Measurements from ENCODE around the gene SLC39A5. TPM values are rescaled to one million over a fixed set of nuclear protein-coding genes. Genes with fewer than 3 reads are reported as not detected.

SLC39A5 gene
- total and polyA plus RNA-seq, 4 donors = 125 to 195 (median 142) TPM

GRCh38 chr12:56260380-56260779 lies 30.5 kb downstream of the SLC39A5 start:
- Histone ChIP-seq H3K27ac (ENCODE audit: low read depth in 1 of 2, low read length in 2 of 2) (no peak overlapping the region), H3K4me1 (ENCODE audit: control insufficient read depth in 4 of 4, insufficient read depth in 4 of 4, low read length in 3 of 4) (peaks cover 1 to 20% (median 15%) of the 10 kb centered on the region in 4 donors), H3K9ac (ENCODE audit: low read depth in 1 of 2, low read length in 2 of 2) (no peak overlapping the region), H3K9me3 (ENCODE audit: control insufficient read depth in 4 of 4, low read length in 3 of 4) (no peaks in the 10 kb centered on the region), H3K36me3 (ENCODE audit: control insufficient read depth in 4 of 4, insufficient read depth in 3 of 4, low read depth in 1 of 4, low read length in 3 of 4) (peaks cover 0 to 4% (median 2%) of the 10 kb centered on the region in 4 donors), H3K4me3 (ENCODE audit: low read depth in 1 of 3, low read length in 3 of 3) (no peak overlapping the region), H3K27me3 (ENCODE audit: control insufficient read depth in 4 of 4, insufficient read depth in 4 of 4, low read length in 3 of 4) (no peaks in the 10 kb centered on the region)
- WGBS = 95% methylated on average over 8 of the region's 8 CpGs
- TF ChIP-seq TAF1 (conservative IDR thresholded peaks at IDR 0.05) (no peak), ZBTB33 (IDR thresholded peaks at IDR 0.05) (no peak), HNF4A (conservative IDR thresholded peaks at IDR 0.05) (no peak), NR2F2 (IDR thresholded peaks at IDR 0.05) (no peak), CTCF (IDR thresholded peaks at IDR 0.05; ENCODE audit: low read depth, low read length, missing input control) (no peak), MAX (IDR thresholded peaks at IDR 0.05) (no peak), REST (IDR thresholded peaks at IDR 0.05) (no peak), GABPA (IDR thresholded peaks at IDR 0.05 in 1 of 2, conservative IDR thresholded peaks at IDR 0.05 in 1 of 2) (no peak), EGR1 (IDR thresholded peaks at IDR 0.05; ENCODE audit: low read depth in 2 of 2) (no peak), ATF3 (IDR thresholded peaks at IDR 0.05) (no peak), RAD21 (IDR thresholded peaks at IDR 0.05) (no peak), HNF4G (IDR thresholded peaks at IDR 0.05) (no peak)
- no peak for DNase-seq (ENCODE audit: low spot score)

GRCh38 chr12:56260921-56261320 lies 31.1 kb downstream of the SLC39A5 start:
- Histone ChIP-seq H3K9ac (ENCODE audit: low read depth in 1 of 2, low read length in 2 of 2) (no peak overlapping the region), H3K4me3 (ENCODE audit: low read depth in 1 of 3, low read length in 3 of 3) (no peak overlapping the region), H3K36me3 (ENCODE audit: control insufficient read depth in 4 of 4, insufficient read depth in 3 of 4, low read depth in 1 of 4, low read length in 3 of 4) (peaks cover 0 to under 1% (median 0%) of the 10 kb centered on the region in 4 donors), H3K27ac (ENCODE audit: low read depth in 1 of 2, low read length in 2 of 2) (no peak overlapping the region), H3K27me3 (ENCODE audit: control insufficient read depth in 4 of 4, insufficient read depth in 4 of 4, low read length in 3 of 4) (no peaks in the 10 kb centered on the region), H3K9me3 (ENCODE audit: control insufficient read depth in 4 of 4, low read length in 3 of 4) (no peaks in the 10 kb centered on the region), H3K4me1 (ENCODE audit: control insufficient read depth in 4 of 4, insufficient read depth in 4 of 4, low read length in 3 of 4) (peaks cover 1 to 23% (median 15%) of the 10 kb centered on the region in 4 donors)
- no peak for DNase-seq (ENCODE audit: low spot score)
- WGBS = 80% methylated on average over 3 of the region's 3 CpGs
- TF ChIP-seq HNF4G (IDR thresholded peaks at IDR 0.05) (no peak), FOXA2 (IDR thresholded peaks at IDR 0.05) (no peak), RAD21 (IDR thresholded peaks at IDR 0.05) (no peak), GABPA (IDR thresholded peaks at IDR 0.05 in 1 of 2, conservative IDR thresholded peaks at IDR 0.05 in 1 of 2) (no peak), ZBTB33 (IDR thresholded peaks at IDR 0.05) (no peak), FOXA1 (IDR thresholded peaks at IDR 0.05) (no peak), NR2F2 (IDR thresholded peaks at IDR 0.05) (no peak), JUND (IDR thresholded peaks at IDR 0.05) (no peak), HNF4A (conservative IDR thresholded peaks at IDR 0.05) (no peak), CTCF (IDR thresholded peaks at IDR 0.05; ENCODE audit: low read depth, low read length, missing input control) (no peak), RXRA (IDR thresholded peaks at IDR 0.05) (no peak), EGR1 (IDR thresholded peaks at IDR 0.05; ENCODE audit: low read depth in 2 of 2) (no peak), SP1 (IDR thresholded peaks at IDR 0.05) (no peak), TAF1 (conservative IDR thresholded peaks at IDR 0.05) (no peak), MAX (IDR thresholded peaks at IDR 0.05) (no peak), YY1 (IDR thresholded peaks at IDR 0.05) (no peak), ATF3 (IDR thresholded peaks at IDR 0.05) (no peak)

Data from liver (tissue), 9 donors.